ENCODE measurements around the gene ASAP2. TPM values are rescaled to one million over a fixed set of nuclear protein-coding genes. Genes with fewer than 3 reads are reported as not detected.

ASAP2 gene
- total RNA-seq, 1 experiment from 2014 or later, result 25.2 TPM

DNA sequence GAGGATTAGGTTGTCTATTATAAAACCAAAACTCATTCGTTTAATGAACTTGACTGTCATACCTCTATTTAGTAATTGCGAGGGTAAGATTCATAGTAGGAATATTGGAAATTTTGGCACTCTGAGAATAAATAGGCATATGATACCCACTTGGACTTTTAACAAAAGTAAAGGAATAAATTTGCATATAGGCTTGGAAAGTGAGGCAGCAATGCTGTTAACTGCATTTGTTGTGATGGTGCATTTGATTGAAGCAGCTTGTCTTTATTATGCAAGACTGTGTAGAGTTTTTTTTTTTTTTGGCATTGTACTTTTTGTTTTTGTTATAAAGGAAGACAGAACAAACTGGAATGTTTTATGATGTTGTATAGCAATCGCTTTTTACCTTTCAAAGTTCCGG, 197.8 kb downstream of the ASAP2 start:
- H3K27ac ChIP-seq (ENCODE audit: low read length), result no peak overlapping the region
- ATAC-seq (no peak), DNase-seq (no peak)
- H3K4me2 ChIP-seq (ENCODE audit: low read length), result no peak overlapping the region
- no peaks in the 10 kb centered on the region for H3K9me2 ChIP-seq (replicated peaks; ENCODE audit: low read length)
- H3K36me3 ChIP-seq (ENCODE audit: low read depth, low read length), result peaks cover 33% of the 10 kb centered on the region
- H3K27me3 ChIP-seq (ENCODE audit: low read length), result no peaks in the 10 kb centered on the region
- intact Hi-C loops (cut with micrococcal nuclease), result no loop called here
- CTCF ChIA-PET, result no interaction called here
- no peak overlapping the region for H3K9ac ChIP-seq (ENCODE audit: low read length)
- no peaks in the 10 kb centered on the region for H3K9me3 ChIP-seq (ENCODE audit: low read length)
- H2AFZ ChIP-seq (ENCODE audit: low read length), result no peak overlapping the region
- 0 out of 2 replicates have a peak, but pooled peaks cover 4% of the 10 kb centered on the region for H4K20me1 ChIP-seq (ENCODE audit: low read length)
- no peaks in the 10 kb centered on the region for H3F3A ChIP-seq (ENCODE audit: low read length, unreplicated experiment)
- no peak overlapping the region for H3K4me3 ChIP-seq (ENCODE audit: low read length)
- POLR2A ChIA-PET (ENCODE audit: unreplicated experiment), result no interaction called here
- TF ChIP-seq, protein P1, sequence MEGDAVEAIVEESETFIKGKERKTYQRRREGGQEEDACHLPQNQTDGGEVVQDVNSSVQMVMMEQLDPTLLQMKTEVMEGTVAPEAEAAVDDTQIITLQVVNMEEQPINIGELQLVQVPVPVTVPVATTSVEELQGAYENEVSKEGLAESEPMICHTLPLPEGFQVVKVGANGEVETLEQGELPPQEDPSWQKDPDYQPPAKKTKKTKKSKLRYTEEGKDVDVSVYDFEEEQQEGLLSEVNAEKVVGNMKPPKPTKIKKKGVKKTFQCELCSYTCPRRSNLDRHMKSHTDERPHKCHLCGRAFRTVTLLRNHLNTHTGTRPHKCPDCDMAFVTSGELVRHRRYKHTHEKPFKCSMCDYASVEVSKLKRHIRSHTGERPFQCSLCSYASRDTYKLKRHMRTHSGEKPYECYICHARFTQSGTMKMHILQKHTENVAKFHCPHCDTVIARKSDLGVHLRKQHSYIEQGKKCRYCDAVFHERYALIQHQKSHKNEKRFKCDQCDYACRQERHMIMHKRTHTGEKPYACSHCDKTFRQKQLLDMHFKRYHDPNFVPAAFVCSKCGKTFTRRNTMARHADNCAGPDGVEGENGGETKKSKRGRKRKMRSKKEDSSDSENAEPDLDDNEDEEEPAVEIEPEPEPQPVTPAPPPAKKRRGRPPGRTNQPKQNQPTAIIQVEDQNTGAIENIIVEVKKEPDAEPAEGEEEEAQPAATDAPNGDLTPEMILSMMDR (conservative IDR thresholded peaks at IDR 0.05; ENCODE audit: low read depth, low read length), result no peak
- H3K4me1 ChIP-seq (ENCODE audit: insufficient read depth, low read length), result peaks cover 16% of the 10 kb centered on the region
- no TSS peak for BruUV-seq (replicated peaks)
- H3K79me2 ChIP-seq (ENCODE audit: low read length), result no peaks in the 10 kb centered on the region

DNA sequence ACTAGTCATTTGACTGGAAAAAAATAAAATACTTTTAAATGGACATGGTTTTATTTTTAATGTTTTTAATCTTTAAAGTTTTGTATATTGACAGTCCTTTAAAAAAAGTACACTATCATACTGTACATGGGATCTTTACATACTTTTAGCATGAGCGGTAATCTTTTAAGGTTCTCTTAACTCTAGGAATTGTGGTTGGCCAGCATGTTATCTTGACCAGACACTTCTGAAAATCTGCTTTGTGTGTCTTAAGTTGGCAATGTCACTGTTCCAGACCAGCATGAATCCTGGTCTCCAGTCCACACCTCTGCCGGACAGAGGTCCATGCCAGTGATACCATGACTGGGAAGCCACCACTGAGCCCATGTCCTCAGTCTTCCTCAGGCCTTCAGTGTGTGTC, 199.0 kb downstream of the ASAP2 start:
- Histone ChIP-seq H3K27ac (ENCODE audit: low read length) (no peak overlapping the region), H3K9me2 (replicated peaks; ENCODE audit: low read length) (no peaks in the 10 kb centered on the region), H2AFZ (ENCODE audit: low read length) (no peak overlapping the region), H3K9ac (ENCODE audit: low read length) (no peak overlapping the region), H3K4me3 (ENCODE audit: low read length) (no peak overlapping the region), H3F3A (ENCODE audit: low read length, unreplicated experiment) (no peaks in the 10 kb centered on the region), H3K36me3 (ENCODE audit: low read depth, low read length) (peaks cover 36% of the 10 kb centered on the region), H4K20me1 (ENCODE audit: low read length) (0 out of 2 replicates have a peak, but pooled peaks cover 4% of the 10 kb centered on the region), H3K4me1 (ENCODE audit: insufficient read depth, low read length) (peaks cover 11% of the 10 kb centered on the region), H3K4me2 (ENCODE audit: low read length) (no peak overlapping the region), H3K79me2 (ENCODE audit: low read length) (no peaks in the 10 kb centered on the region), H3K9me3 (ENCODE audit: low read length) (no peaks in the 10 kb centered on the region), H3K27me3 (ENCODE audit: low read length) (no peaks in the 10 kb centered on the region)
- BruUV-seq (replicated peaks), result no TSS peak
- no peak for DNase-seq
- no peak for ATAC-seq
- intact Hi-C loops (cut with micrococcal nuclease), result no loop called here
- ChIA-PET POLR2A (ENCODE audit: unreplicated experiment) (no interaction called here), CTCF (no interaction called here)
- no peak for TF ChIP-seq EZH2phosphoT487 (IDR thresholded peaks at IDR 0.05; ENCODE audit: borderline replicate concordance, low read length)
- TF ChIP-seq, protein P1 (conservative IDR thresholded peaks at IDR 0.05; ENCODE audit: low read depth, low read length), result no peak
- TF ChIP-seq EZH2 (IDR thresholded peaks at IDR 0.05; ENCODE audit: low read length, unreplicated experiment), result no peak

DNA sequence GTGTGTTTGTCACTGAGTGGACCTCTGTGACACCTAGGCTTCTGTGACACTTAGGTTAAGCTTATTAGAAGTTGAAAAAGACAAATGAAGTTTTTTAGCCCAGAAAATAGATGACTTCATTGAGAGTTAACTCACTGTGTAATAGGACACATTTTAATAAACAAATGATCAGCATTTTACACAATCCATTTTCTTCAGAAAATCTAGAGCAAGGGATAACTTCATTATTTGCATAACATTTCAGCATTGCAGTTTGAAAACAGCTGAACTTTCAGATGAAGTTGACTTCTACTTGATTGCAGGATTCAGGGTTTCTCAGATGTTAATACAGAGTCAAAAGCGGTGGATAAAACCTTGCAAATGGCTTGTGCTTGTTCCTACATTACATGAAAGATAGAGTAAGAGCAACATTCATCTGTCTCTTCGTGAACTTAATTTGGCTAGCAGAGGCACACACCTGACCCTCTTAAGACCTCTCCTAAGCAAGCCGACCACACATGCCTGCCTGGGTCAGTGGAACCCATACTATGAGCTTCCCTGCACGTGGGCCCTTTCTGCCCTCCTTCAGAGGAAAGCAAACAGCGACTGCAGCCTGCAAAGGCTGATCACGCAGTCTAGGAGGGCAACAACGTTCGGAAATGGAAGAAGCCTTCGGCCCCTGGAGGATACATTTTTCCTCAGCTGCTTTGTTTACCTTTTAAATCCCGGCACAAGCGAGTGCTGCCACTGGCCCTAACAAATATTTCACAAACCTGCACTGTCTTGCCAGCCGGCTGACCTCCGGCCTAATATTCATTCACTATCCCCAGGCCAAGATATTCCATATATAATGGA, 200.1 kb downstream of the ASAP2 start:
- DNase-seq, result no peak
- ATAC-seq, result no peak
- Histone ChIP-seq H3K9me3 (ENCODE audit: low read length) (no peaks in the 10 kb centered on the region), H3F3A (ENCODE audit: low read length, unreplicated experiment) (no peaks in the 10 kb centered on the region), H3K36me3 (ENCODE audit: low read depth, low read length) (peaks cover 42% of the 10 kb centered on the region), H3K4me3 (ENCODE audit: low read length) (no peak overlapping the region), H3K9ac (ENCODE audit: low read length) (no peak overlapping the region), H2AFZ (ENCODE audit: low read length) (no peak overlapping the region), H3K27ac (ENCODE audit: low read length) (no peak overlapping the region), H3K79me2 (ENCODE audit: low read length) (no peaks in the 10 kb centered on the region), H3K27me3 (ENCODE audit: low read length) (no peaks in the 10 kb centered on the region), H4K20me1 (ENCODE audit: low read length) (0 out of 2 replicates have a peak, but pooled peaks cover 4% of the 10 kb centered on the region), H3K4me1 (ENCODE audit: insufficient read depth, low read length) (peaks cover 9% of the 10 kb centered on the region; the same call in 1 of the 2 replicates), H3K9me2 (replicated peaks; ENCODE audit: low read length) (no peaks in the 10 kb centered on the region), H3K4me2 (ENCODE audit: low read length) (no peak overlapping the region)
- TF ChIP-seq EZH2 (IDR thresholded peaks at IDR 0.05; ENCODE audit: low read length, unreplicated experiment) (no peak), EZH2phosphoT487 (IDR thresholded peaks at IDR 0.05; ENCODE audit: borderline replicate concordance, low read length) (no peak)
- TF ChIP-seq, protein P1 (conservative IDR thresholded peaks at IDR 0.05; ENCODE audit: low read depth, low read length), result no peak
- ChIA-PET CTCF (interaction anchor here (0.5 kb wide), 1 partner anchor 152 kb away, joined by 3 read pairs; no protein-coding TSS in a partner anchor), POLR2A (ENCODE audit: unreplicated experiment) (no interaction called here)
- intact Hi-C loops (cut with micrococcal nuclease), result no loop called here
- no TSS peak for BruUV-seq (replicated peaks)
